ENCODE data around the gene NDRG4.
A peak's percentile ranks its signal among the peaks of the same experiment; 100 is the strongest.

Gene NDRG4

DNA sequence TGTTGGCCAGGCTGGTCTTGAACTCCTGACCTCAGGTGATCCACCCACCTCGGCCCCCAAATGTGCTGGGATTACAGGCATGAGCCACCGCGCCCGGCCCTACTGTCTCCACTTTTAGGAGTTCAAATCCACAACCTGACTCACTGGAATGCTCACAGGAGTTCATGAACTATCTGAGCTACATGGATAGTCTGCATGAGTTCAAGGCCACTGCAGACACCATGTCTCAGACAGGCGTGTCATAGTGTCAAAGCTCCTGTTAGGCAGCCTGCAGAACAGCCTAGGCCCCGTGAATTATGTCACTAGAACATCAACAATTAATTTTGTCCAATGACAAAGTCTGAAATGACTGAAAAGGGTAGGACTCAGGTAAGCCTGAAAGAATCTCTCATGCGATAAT, 38.3 kb upstream of the NDRG4 start:
- peaks cover 9 to 13% of the 10 kb centered on the region in 2 donors for H3K4me1 Mint-ChIP-seq (ENCODE audit: low read depth in 2 of 2)
- ATAC-seq (replicated peaks) (no peak), DNase-seq (no peak)
- H3K9me3 Mint-ChIP-seq, result no peaks in the 10 kb centered on the region
- peaks cover 31 to 80% of the 10 kb centered on the region in 2 donors for H3K27me3 Mint-ChIP-seq
- H3K4me3 Mint-ChIP-seq, result no peak overlapping the region
- peaks cover 2% of the 10 kb centered on the region for H3K36me3 Mint-ChIP-seq (ENCODE audit: insufficient read depth)
- H3K27ac Mint-ChIP-seq, result no peak overlapping the region

DNA sequence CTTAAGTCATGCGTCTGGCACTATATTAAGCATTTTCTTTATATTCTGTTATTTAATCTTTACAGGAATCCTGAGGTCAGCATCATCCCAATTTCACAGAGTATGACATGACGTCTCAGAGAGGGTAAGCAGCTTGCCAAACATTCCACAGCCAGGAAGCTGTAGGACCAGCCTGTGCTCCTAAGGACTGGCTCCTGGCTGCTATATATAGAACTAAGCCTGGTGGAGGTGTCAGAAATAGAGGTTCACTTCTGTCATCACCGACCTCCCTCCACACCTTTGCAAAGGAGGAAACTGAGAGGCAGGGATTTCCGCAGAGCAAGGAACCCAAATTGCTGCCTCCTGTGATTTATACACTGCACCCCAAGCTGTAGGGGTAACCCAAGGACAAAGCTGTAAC, 37.9 kb upstream of the NDRG4 start:
- Mint-ChIP-seq H3K36me3 (ENCODE audit: insufficient read depth) (peaks cover 2% of the 10 kb centered on the region), H3K27ac (no peak overlapping the region), H3K4me3 (peak overlapping the region; percentile 55 to 79), H3K4me1 (ENCODE audit: low read depth in 2 of 2) (peaks cover 9 to 13% of the 10 kb centered on the region in 2 donors), H3K27me3 (peaks cover 35 to 80% of the 10 kb centered on the region in 2 donors), H3K9me3 (no peaks in the 10 kb centered on the region)
- DNase-seq, result no peak
- ATAC-seq (replicated peaks), result no peak

DNA sequence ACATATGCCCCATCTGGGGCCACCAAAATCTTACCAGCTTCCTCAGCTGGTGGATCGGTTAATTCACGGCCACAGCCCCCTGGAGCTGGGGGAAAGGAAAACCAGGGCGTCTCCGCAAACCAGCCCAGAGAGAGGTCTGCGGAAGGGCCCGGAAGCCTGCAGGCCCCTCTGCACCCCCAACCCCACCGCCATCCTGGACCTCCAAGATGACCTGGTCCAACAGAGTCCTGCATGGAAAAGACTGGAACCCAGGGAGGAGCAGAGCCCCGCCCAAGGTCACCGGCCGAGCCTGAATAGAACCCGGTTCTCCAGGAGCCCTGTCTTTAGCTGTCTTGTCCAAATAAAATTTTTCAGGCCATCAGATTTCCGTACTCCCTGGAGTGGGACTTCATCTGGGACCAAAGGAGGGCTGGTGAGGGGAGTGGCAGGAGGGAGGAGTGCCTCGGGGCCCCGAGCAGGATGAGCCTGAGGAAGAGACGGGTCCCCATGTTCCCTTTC, 37.4 kb upstream of the NDRG4 start:
- peaks cover 40 to 80% of the 10 kb centered on the region in 2 donors for H3K27me3 Mint-ChIP-seq
- H3K9me3 Mint-ChIP-seq, result no peaks in the 10 kb centered on the region
- peak overlapping the region; percentile 55 to 79 for H3K4me3 Mint-ChIP-seq
- H3K4me1 Mint-ChIP-seq (ENCODE audit: low read depth in 2 of 2), result peaks cover 9 to 13% of the 10 kb centered on the region in 2 donors
- ATAC-seq (replicated peaks) (no peak), DNase-seq (no peak)
- H3K27ac Mint-ChIP-seq, result no peak overlapping the region
- H3K36me3 Mint-ChIP-seq (ENCODE audit: insufficient read depth), result peaks cover 7% of the 10 kb centered on the region

DNA sequence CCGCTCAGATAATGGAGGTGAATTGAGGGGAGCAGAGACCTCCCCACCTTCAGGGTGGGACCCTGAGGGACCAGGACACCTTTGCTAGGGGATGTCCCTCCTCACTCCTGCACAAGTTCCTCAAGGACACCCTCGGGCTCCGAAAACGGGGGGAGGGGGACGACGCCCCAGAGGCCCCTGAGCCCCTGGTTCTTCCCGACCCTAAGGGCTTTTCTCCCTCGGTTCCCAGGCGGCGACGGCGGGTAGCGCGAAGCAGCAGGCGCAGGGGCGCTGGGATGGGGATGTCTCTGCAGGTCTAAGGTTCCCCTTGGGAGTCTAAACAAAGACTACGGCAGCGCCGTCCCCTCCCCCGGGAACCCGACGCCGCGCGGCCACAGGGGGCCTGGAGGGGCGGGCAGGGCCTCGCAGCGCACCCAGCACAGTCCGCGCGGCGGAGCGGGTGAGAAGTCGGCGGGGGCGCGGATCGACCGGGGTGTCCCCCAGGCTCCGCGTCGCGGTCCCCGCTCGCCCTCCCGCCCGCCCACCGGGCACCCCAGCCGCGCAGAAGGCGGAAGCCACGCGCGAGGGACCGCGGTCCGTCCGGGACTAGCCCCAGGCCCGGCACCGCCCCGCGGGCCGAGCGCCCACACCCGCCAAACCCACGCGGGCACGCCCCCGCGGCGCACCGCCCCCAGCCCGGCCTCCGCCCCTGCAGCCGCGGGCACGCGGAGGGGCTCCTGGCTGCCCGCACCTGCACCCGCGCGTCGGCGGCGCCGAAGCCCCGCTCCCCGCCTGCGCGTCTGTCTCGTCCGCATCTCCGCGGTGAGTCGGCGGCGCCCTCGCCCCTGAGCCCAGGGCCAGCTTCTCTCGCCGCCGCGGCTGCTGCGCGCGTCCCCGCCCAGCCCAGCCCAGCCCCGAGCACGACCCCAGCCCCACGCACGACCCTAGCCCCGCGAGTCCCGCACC, 36.7 kb upstream of the NDRG4 start:
- peaks cover 7% of the 10 kb centered on the region for H3K36me3 Mint-ChIP-seq (ENCODE audit: insufficient read depth)
- peak overlapping the region; percentile 55 to 79 for H3K4me3 Mint-ChIP-seq
- H3K9me3 Mint-ChIP-seq, result no peaks in the 10 kb centered on the region
- peaks cover 9 to 13% of the 10 kb centered on the region in 2 donors for H3K4me1 Mint-ChIP-seq (ENCODE audit: low read depth in 2 of 2)
- peaks cover 47 to 86% of the 10 kb centered on the region in 2 donors for H3K27me3 Mint-ChIP-seq
- H3K27ac Mint-ChIP-seq, result no peak overlapping the region
- DNase-seq (no peak), ATAC-seq (replicated peaks) (peak; percentile 44)

DNA sequence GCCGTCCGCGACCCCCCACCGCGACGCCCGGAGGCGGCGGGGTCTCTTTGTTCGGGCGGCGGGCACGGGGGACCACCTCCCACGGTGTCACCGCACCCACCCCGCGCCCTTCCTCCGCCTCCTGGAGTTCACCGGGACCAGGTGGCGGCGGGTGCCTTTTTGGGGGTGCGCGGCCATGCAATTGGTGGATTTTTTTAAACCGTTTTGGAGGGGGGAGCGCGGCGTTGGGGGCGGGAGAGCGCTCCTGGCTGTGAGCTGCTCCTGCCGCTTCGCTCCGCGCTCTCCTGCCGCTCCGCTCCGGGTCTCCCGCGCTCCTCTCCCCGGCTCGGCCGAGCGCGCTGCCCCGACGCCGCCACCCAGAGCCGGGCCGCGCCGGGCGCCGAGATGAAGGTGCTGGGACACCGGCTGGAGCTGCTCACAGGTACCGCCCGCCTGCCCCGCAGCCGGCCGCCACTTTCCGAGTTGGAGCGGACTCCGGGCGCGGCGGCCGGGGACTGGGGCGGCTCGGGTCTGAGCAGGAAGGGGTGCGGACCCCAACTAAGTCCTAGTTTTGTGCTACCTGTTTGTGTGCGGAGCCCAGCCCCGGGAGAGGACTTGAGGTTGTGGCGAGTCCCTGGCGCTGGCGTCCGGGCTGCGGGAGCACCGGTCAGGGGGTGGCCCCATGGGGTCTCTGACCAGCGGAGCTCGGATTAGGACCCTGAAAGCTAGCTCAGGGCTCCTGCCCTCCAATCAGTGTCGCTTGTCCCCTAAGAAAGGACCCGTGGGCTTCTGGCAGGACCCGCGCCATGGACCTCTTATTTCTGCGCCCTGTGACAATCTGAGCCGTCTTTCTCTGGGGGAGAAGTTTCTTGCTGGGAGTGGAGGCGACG, 35.7 kb upstream of the NDRG4 start:
- Mint-ChIP-seq H3K27me3 (peaks cover 57 to 89% of the 10 kb centered on the region in 2 donors), H3K27ac (no peak overlapping the region), H3K4me3 (peak overlapping the region; percentile 65 to 66), H3K9me3 (no peaks in the 10 kb centered on the region), H3K4me1 (ENCODE audit: low read depth in 2 of 2) (peaks cover 9 to 13% of the 10 kb centered on the region in 2 donors), H3K36me3 (ENCODE audit: insufficient read depth) (peaks cover 7% of the 10 kb centered on the region)
- ATAC-seq (replicated peaks) (no peak), DNase-seq (no peak)

DNA sequence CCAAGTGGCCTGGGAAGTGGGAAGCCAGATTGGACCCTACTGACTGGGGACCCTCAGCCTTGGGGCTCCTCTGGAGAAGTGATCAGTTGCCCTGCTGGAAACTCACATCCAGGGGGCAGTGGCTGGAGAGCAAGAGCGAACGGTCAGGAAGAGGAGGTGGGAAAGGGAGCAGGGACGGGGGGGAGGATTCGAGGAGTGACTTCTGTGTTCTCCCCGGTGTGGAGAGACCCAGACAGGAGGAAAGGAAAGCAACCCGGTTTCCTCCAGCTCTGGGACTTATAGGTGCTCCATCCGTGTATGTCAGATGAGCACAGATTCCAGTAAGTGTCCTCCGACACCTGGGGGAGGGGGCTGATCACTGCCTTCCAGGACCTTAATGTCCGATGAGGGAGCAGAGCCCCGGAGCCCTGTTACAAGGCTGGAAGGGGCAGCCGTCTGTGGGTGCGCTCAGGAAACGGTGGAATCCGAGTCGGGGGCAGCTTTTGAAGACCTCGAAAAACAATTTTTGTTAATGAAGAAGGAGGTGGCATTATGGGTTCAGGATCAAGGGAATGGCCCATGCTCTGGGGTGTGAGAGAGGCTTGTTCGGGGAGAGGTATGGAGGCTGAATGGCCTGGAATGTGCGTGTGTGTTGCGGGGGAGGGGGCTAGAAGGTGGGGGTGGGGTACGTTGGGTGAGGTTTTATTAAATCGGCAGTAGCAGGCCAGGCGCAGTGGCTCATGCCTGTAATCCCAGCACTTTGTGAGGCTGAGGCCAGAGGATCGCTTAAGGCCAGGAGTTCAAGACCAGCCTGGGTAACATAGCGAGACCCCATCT, 34.8 kb upstream of the NDRG4 start:
- no peak for DNase-seq
- H3K4me3 Mint-ChIP-seq, result peak overlapping the region; percentile 65 to 66
- peaks cover 9 to 13% of the 10 kb centered on the region in 2 donors for H3K4me1 Mint-ChIP-seq (ENCODE audit: low read depth in 2 of 2)
- H3K27ac Mint-ChIP-seq, result no peak overlapping the region
- H3K36me3 Mint-ChIP-seq (ENCODE audit: insufficient read depth), result peaks cover 7% of the 10 kb centered on the region
- no peak for ATAC-seq (replicated peaks)
- H3K27me3 Mint-ChIP-seq, result peaks cover 58 to 83% of the 10 kb centered on the region in 2 donors
- H3K9me3 Mint-ChIP-seq, result no peaks in the 10 kb centered on the region

DNA sequence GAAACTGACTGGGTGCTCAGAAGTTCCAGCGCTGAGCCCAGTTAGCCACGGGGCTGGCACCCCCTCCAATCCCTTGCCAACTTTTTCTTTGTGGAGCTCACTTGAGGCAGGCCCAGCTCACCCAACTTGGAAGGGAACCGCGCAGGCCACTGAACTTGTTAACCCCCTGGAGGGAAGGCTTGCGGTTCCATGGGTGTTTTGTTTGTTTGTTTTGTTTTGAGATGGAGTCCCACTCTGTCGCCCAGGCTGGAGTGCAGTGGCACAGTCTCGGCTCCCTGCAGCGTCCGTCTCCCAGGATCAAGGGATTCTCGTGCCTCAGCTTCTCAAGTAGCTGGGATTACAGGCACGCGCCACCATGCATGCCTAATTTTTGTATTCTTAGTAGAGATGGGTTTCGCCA, 34.1 kb upstream of the NDRG4 start:
- peaks cover 9 to 13% of the 10 kb centered on the region in 2 donors for H3K4me1 Mint-ChIP-seq (ENCODE audit: low read depth in 2 of 2)
- H3K36me3 Mint-ChIP-seq (ENCODE audit: insufficient read depth), result peaks cover 7% of the 10 kb centered on the region
- H3K27ac Mint-ChIP-seq, result no peak overlapping the region
- DNase-seq (no peak), ATAC-seq (replicated peaks) (no peak)
- H3K4me3 Mint-ChIP-seq, result peak overlapping the region in 1 of 2 donors; percentile 31
- H3K27me3 Mint-ChIP-seq, result peaks cover 58 to 76% of the 10 kb centered on the region in 2 donors
- no peaks in the 10 kb centered on the region for H3K9me3 Mint-ChIP-seq

DNA sequence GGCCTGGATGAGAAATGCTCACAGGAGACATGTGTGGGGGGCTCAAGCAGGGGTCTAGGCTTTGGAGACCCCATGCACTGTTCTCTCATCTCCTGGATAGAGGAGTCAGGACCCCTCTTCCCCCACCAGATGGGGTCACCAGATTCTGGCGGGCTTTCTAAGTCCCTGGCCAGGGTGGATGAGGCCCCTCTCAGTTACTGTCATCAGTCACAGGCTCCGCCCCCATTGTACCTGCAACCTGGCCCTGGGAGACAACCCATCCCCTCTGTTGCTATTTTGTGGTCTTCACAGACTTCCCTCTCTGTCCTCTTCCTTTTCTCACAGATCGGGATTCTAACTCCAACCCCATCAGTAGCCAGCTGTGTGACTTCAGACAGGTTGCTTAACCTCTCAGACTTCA, 33.5 kb upstream of the NDRG4 start:
- no peaks in the 10 kb centered on the region for H3K9me3 Mint-ChIP-seq
- H3K27me3 Mint-ChIP-seq, result peaks cover 58 to 70% of the 10 kb centered on the region in 2 donors
- no peak overlapping the region for H3K27ac Mint-ChIP-seq
- ATAC-seq (replicated peaks), result no peak
- H3K4me1 Mint-ChIP-seq (ENCODE audit: low read depth in 2 of 2), result peaks cover 9 to 13% of the 10 kb centered on the region in 2 donors
- DNase-seq, result no peak
- peaks cover 7% of the 10 kb centered on the region for H3K36me3 Mint-ChIP-seq (ENCODE audit: insufficient read depth)
- no peak overlapping the region for H3K4me3 Mint-ChIP-seq

DNA sequence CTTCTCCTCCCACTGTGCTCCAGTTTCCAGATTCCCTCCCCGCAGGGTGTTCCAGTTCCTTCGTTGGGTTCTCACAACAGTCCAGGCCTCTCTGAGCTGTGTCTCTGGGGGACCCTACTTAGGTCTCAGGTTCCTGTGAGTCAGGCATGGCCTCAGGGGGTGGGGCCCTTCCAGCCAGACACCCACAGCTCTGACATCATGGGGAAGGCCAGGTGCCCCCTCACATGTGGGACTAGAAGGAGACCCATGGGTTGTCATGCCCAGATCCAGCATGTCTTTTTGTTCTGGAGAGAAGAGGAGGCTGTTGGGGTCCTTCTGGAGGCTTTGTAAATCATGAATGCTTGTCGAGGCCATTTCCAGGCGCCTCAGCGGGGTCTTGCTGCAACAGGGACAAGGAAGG, 32.0 kb upstream of the NDRG4 start:
- no peak for DNase-seq
- Mint-ChIP-seq H3K9me3 (no peaks in the 10 kb centered on the region), H3K27ac (no peak overlapping the region), H3K27me3 (peaks cover 49 to 55% of the 10 kb centered on the region in 2 donors), H3K4me1 (ENCODE audit: low read depth in 2 of 2) (peaks cover 9 to 11% of the 10 kb centered on the region in 2 donors), H3K36me3 (ENCODE audit: insufficient read depth) (peaks cover 7% of the 10 kb centered on the region), H3K4me3 (no peak overlapping the region)
- ATAC-seq (replicated peaks), result no peak

DNA sequence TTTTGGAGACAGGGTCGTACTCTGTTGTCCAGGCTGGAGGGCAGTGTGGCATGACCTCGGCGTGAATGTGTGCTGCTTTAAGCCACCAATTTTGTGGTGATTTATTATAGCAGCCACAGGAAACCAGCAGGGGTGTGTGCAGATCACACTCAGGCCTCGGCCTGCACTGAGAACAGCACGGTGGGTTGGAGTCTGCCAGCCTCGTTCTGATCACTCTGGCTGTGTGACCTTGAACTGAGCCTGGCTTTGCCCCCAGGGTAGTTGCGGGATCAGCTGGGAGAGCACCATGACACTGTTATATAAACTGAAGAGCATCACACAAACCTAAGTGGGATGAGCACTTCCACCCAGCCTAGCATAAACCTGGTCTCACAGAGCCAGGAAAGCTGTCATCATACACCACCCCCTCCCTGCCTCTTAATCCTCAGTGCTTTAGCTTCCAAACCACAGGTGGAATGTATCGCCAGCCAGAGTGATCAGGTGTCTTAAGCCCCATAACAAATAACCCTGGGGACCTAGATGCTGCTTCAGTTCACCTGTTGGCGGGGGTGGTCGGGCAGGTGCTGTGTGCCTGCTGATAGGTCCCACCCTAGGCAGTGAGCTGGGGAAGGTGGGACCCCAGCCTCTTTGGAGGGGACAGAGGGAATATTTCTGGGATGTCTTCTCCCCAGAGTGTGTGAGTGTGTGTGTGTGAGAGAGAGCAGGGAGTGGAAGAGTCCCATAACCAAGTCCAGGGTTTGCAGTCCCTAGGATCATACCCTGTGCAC, 28.6 kb upstream of the NDRG4 start:
- peak; percentile 32 for ATAC-seq (replicated peaks)
- H3K4me1 Mint-ChIP-seq (ENCODE audit: low read depth in 2 of 2), result no peaks in the 10 kb centered on the region
- H3K36me3 Mint-ChIP-seq (ENCODE audit: insufficient read depth), result peaks cover 4% of the 10 kb centered on the region
- no peak overlapping the region for H3K4me3 Mint-ChIP-seq
- H3K9me3 Mint-ChIP-seq, result no peaks in the 10 kb centered on the region
- DNase-seq, result no peak
- H3K27ac Mint-ChIP-seq, result no peak overlapping the region
- peaks cover 51 to 66% of the 10 kb centered on the region in 2 donors for H3K27me3 Mint-ChIP-seq

DNA sequence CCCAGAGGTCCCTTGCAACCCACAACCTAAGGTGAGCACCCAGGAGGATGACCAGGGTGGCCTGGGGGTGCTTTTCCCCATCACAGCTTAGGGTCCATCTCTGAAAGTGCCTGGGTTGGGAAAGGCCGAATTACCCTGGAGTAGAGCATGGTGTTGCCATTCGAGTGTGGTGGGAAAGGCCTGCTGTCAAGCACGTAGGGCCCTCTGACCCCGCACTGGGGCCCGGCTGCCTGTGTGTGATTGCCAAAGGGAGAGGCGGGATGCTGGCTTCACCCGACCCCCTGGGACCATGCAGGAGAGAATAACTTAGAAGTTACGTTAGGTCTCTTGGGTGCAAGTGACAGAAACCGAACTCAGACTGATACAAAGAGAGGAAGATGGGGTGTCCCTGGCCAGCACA, 27.7 kb upstream of the NDRG4 start:
- no peaks in the 10 kb centered on the region for H3K4me1 Mint-ChIP-seq (ENCODE audit: low read depth in 2 of 2)
- H3K27me3 Mint-ChIP-seq, result peaks cover 43 to 59% of the 10 kb centered on the region in 2 donors
- no peak overlapping the region for H3K27ac Mint-ChIP-seq
- no peaks in the 10 kb centered on the region for H3K9me3 Mint-ChIP-seq
- H3K4me3 Mint-ChIP-seq, result no peak overlapping the region
- DNase-seq, result no peak
- no peak for ATAC-seq (replicated peaks)
- peaks cover 3% of the 10 kb centered on the region for H3K36me3 Mint-ChIP-seq (ENCODE audit: insufficient read depth)

DNA sequence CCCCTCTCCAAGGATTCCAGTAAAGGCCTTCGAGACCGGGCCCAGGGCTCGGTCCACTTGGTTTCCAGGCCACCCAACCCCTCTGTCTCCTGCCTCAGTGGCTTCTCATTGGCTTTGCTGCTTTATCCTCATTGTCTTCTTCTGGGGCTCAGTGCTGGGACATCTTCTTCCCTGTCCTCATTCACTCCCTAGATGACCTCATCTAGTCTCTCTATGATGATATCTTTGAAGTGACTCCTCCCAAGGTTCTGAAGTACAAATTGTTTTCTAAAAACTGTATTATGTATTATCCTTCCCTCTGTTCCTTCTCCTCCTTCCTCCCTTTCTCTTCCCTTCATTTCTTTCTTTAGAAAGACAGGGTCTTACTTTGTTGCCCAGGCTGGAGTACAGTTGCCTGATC, 27.1 kb upstream of the NDRG4 start:
- no peaks in the 10 kb centered on the region for H3K9me3 Mint-ChIP-seq
- H3K36me3 Mint-ChIP-seq (ENCODE audit: insufficient read depth), result no peaks in the 10 kb centered on the region
- H3K4me1 Mint-ChIP-seq (ENCODE audit: low read depth in 2 of 2), result no peaks in the 10 kb centered on the region
- H3K4me3 Mint-ChIP-seq, result no peak overlapping the region
- H3K27me3 Mint-ChIP-seq, result peaks cover 37 to 53% of the 10 kb centered on the region in 2 donors
- DNase-seq (no peak), ATAC-seq (replicated peaks) (no peak)
- peak overlapping the region in 1 of 2 donors; percentile 18 for H3K27ac Mint-ChIP-seq

Measured in effector memory CD8-positive, alpha-beta T cell (primary cell).